GM12878 (cell line): ENCODE measurements around the gene NOL4L. TPM values are rescaled to one million over a fixed set of nuclear protein-coding genes. Genes with fewer than 3 reads are reported as not detected.

Source experiments
- ASH2L ChIP-seq: fragments of 300-600, 200-600 bp; sonication (generic); IDR thresholded peaks from 2 replicates; pipeline ENCODE4 v1.6.1; 2017; ENCODE audit warnings: low read depth, mild to moderate bottlenecking, borderline replicate concordance
- BHLHE40 ChIP-seq, 2 experiments: fragments of 450-650 bp in 1 of 2; IDR thresholded peaks; 2 replicates each; pipeline ENCODE4 v1.6.1; 2011 to 2017; ENCODE audit warnings: low read depth in 2 of 2, borderline replicate concordance in 1 of 2, improper control_type of control experiment in 1 of 2, low read length in 1 of 2, mild to moderate bottlenecking in 1 of 2
- CREM ChIP-seq: IDR thresholded peaks from 2 replicates; pipeline ENCODE4 v1.6.1; 2014; ENCODE audit warnings: antibody characterized with exemption, low read depth
- ETV6 ChIP-seq, 2 experiments: fragments of 450-650 bp in 1 of 2; IDR thresholded peaks in 1 of 2; conservative IDR thresholded peaks in 1 of 2; 2 replicates each; pipeline ENCODE4 v1.6.1; 2014; ENCODE audit warnings: antibody characterized with exemption in 1 of 2, borderline replicate concordance in 1 of 2, low read depth in 1 of 2, mild to moderate bottlenecking in 1 of 2, moderate library complexity in 1 of 2
- IKZF1 ChIP-seq: fragments of 450-650 bp; conservative IDR thresholded peaks from 2 replicates; pipeline ENCODE4 v1.6.1; 2017; ENCODE audit warnings: antibody characterized with exemption, mild to moderate bottlenecking
- KAT2A ChIP-seq: conservative IDR thresholded peaks from 2 replicates; pipeline ENCODE4 v1.6.1; 2011; ENCODE audit warnings: low read depth, low read length; ENCODE audit not compliant: control insufficient read depth
- MLLT1 ChIP-seq: fragments of 450-650 bp; IDR thresholded peaks from 2 replicates; pipeline ENCODE4 v1.6.1; 2016; ENCODE audit warnings: mild to moderate bottlenecking
- MTA3 ChIP-seq: IDR thresholded peaks from 2 replicates; pipeline ENCODE4 v1.6.1; 2012; ENCODE audit warnings: low read length, inconsistent platforms, borderline replicate concordance
- NFXL1 ChIP-seq: fragments of 450-650 bp; IDR thresholded peaks from 2 replicates; pipeline ENCODE4 v1.6.1; 2017; ENCODE audit warnings: antibody characterized with exemption, mild to moderate bottlenecking, borderline replicate concordance
- SIX5 ChIP-seq: IDR thresholded peaks from 2 replicates; pipeline ENCODE4 v1.6.1; 2011; ENCODE audit warnings: mild to moderate bottlenecking, low read depth, low read length, moderate library complexity; ENCODE audit not compliant: severe bottlenecking
- SMAD1 ChIP-seq: fragments of 450-650 bp; IDR thresholded peaks from 2 replicates; pipeline ENCODE4 v1.6.1; 2018; ENCODE audit warnings: mild to moderate bottlenecking, low read depth; ENCODE audit not compliant: partially characterized antibody
- SPI1 ChIP-seq: IDR thresholded peaks from 2 replicates; pipeline ENCODE4 v1.6.1; 2011; ENCODE audit warnings: low read depth, mild to moderate bottlenecking, low read length, moderate library complexity, borderline replicate concordance; ENCODE audit not compliant: insufficient read depth
- SREBF1 ChIP-seq: IDR thresholded peaks from 2 replicates; pipeline ENCODE4 v1.6.1; 2012; ENCODE audit warnings: mild to moderate bottlenecking, low read length
- SREBF2 ChIP-seq: IDR thresholded peaks from 2 replicates; pipeline ENCODE4 v1.6.1; 2012; ENCODE audit warnings: mild to moderate bottlenecking, low read length
- STAT3 ChIP-seq: IDR thresholded peaks from 2 replicates; pipeline ENCODE4 v1.6.1; 2011; ENCODE audit warnings: low read depth, low read length, improper control_type of control experiment
- SUZ12 ChIP-seq: fragments of 200-600 bp; sonication (generic); IDR thresholded peaks from one replicate; pipeline ENCODE4 v1.6.1; 2018; ENCODE audit warnings: antibody characterized with exemption, mild to moderate bottlenecking; ENCODE audit not compliant: unreplicated experiment
- TAF1 ChIP-seq: IDR thresholded peaks from 2 replicates; pipeline ENCODE4 v1.6.1; 2011; ENCODE audit warnings: mild to moderate bottlenecking, low read depth, low read length, borderline replicate concordance
- YBX1 ChIP-seq: fragments of 450-650 bp; IDR thresholded peaks from 2 replicates; pipeline ENCODE4 v1.6.1; 2016; ENCODE audit warnings: antibody characterized with exemption
- ZNF217 ChIP-seq: fragments of 450-650 bp; IDR thresholded peaks from 2 replicates; pipeline ENCODE4 v1.6.1; 2017; ENCODE audit warnings: antibody characterized with exemption, mild to moderate bottlenecking
- polyA plus RNA-seq, 11 experiments: library from polyadenylated mRNA; depleted of rRNA in 4 of 11; unstranded in 6 of 11; stranded (reverse) in 5 of 11; fragments of >200 nt; fragmentation: Nextera tagmentation in 4 of 11; fragmentation: Illumina TruSeq in 1 of 11; extraction: Ambion mirVana in 4 of 11; extraction: Trizol in 1 of 11; gene quantifications; 1 replicate in 1 of 11; 2 replicates in 10 of 11; pipeline versions ENCODE4 v1.2.1 to v1.2.3, GENCODE V29; 2011 to 2016; ENCODE audit warnings: inconsistent platforms in 2 of 11, missing spikeins in 2 of 11, low read depth in 1 of 11
- total RNA-seq, 4 experiments: library from RNA; depleted of rRNA in 3 of 4; stranded (reverse); fragments of >200 nt in 3 of 4; fragmentation: Illumina TruSeq in 1 of 4; extraction: Trizol in 1 of 4; gene quantifications; 2 replicates each; pipeline versions ENCODE4 v1.2.1 to v1.2.3, GENCODE V29; 2013 to 2021
- TF ChIP-seq, protein P1 (sequence below): IDR thresholded peaks from 2 replicates; pipeline ENCODE4 v1.6.1; 2011; ENCODE audit warnings: borderline replicate concordance, low read depth, mild to moderate bottlenecking, moderate library complexity, mixed read lengths, low read length; ENCODE audit not compliant: insufficient read depth; ENCODE audit errors: extremely low read length
- TF ChIP-seq, protein P2 (sequence below): IDR thresholded peaks from 2 replicates; pipeline ENCODE4 v1.6.1; 2012; ENCODE audit warnings: low read length, inconsistent platforms
- TF ChIP-seq, protein P3 (sequence below): IDR thresholded peaks from 2 replicates; pipeline ENCODE4 v1.6.1; 2012; ENCODE audit warnings: mild to moderate bottlenecking, low read depth, low read length

NOL4L gene
- total and polyA plus RNA-seq, 10 of the 15 experiments (the other 5 are each of a cell fraction or from before 2014, with no cell fraction given): 2.3 to 24.0 (median 8.0) TPM

- TF ChIP-seq, protein P1, sequence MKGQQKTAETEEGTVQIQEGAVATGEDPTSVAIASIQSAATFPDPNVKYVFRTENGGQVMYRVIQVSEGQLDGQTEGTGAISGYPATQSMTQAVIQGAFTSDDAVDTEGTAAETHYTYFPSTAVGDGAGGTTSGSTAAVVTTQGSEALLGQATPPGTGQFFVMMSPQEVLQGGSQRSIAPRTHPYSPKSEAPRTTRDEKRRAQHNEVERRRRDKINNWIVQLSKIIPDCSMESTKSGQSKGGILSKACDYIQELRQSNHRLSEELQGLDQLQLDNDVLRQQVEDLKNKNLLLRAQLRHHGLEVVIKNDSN: no peak
- TF ChIP-seq, protein P2, sequence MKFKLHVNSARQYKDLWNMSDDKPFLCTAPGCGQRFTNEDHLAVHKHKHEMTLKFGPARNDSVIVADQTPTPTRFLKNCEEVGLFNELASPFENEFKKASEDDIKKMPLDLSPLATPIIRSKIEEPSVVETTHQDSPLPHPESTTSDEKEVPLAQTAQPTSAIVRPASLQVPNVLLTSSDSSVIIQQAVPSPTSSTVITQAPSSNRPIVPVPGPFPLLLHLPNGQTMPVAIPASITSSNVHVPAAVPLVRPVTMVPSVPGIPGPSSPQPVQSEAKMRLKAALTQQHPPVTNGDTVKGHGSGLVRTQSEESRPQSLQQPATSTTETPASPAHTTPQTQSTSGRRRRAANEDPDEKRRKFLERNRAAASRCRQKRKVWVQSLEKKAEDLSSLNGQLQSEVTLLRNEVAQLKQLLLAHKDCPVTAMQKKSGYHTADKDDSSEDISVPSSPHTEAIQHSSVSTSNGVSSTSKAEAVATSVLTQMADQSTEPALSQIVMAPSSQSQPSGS: no peak
- no peak for TF ChIP-seq MTA3
- no peak for TF ChIP-seq SREBF2
- TF ChIP-seq SREBF1: no peak
- TF ChIP-seq IKZF1: peak; percentile 70
- TF ChIP-seq SUZ12: no peak
- peak; percentile 63 to 70; a peak in 2 of 4 replicates for TF ChIP-seq BHLHE40 (IDR thresholded peaks at IDR 0.05; ENCODE audit: borderline replicate concordance in 1 of 2, low read depth in 2 of 2, low read length in 1 of 2)
- TF ChIP-seq CREM: peak; percentile 37; the same call in 1 of the 2 replicates
- TF ChIP-seq SMAD1: no peak
- TF ChIP-seq SIX5: no peak
- TF ChIP-seq YBX1: no peak
- TF ChIP-seq ETV6 (conservative IDR thresholded peaks at IDR 0.05 in 1 of 2, IDR thresholded peaks at IDR 0.05 in 1 of 2; ENCODE audit: borderline replicate concordance in 1 of 2, low read depth in 1 of 2): peak in 1 of 2 experiments; percentile 56; a peak in 2 of 4 replicates
- no peak for TF ChIP-seq SPI1
- TF ChIP-seq STAT3: no peak
- TF ChIP-seq TAF1: no peak
- no peak for TF ChIP-seq NFXL1
- TF ChIP-seq MLLT1: 0 out of 2 replicates have a peak, but pooled peaks have one; percentile 22
- TF ChIP-seq ASH2L: no peak
- TF ChIP-seq, protein P3, sequence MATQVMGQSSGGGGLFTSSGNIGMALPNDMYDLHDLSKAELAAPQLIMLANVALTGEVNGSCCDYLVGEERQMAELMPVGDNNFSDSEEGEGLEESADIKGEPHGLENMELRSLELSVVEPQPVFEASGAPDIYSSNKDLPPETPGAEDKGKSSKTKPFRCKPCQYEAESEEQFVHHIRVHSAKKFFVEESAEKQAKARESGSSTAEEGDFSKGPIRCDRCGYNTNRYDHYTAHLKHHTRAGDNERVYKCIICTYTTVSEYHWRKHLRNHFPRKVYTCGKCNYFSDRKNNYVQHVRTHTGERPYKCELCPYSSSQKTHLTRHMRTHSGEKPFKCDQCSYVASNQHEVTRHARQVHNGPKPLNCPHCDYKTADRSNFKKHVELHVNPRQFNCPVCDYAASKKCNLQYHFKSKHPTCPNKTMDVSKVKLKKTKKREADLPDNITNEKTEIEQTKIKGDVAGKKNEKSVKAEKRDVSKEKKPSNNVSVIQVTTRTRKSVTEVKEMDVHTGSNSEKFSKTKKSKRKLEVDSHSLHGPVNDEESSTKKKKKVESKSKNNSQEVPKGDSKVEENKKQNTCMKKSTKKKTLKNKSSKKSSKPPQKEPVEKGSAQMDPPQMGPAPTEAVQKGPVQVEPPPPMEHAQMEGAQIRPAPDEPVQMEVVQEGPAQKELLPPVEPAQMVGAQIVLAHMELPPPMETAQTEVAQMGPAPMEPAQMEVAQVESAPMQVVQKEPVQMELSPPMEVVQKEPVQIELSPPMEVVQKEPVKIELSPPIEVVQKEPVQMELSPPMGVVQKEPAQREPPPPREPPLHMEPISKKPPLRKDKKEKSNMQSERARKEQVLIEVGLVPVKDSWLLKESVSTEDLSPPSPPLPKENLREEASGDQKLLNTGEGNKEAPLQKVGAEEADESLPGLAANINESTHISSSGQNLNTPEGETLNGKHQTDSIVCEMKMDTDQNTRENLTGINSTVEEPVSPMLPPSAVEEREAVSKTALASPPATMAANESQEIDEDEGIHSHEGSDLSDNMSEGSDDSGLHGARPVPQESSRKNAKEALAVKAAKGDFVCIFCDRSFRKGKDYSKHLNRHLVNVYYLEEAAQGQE: no peak
- TF ChIP-seq ZNF217: no peak
- TF ChIP-seq KAT2A: no peak
Measured at GRCh38 chr20:32585586-32586127, 524 bp upstream of the NOL4L start (continued).
